Prostate gland (tissue), 2 donors: Measurements from ENCODE around the gene NAMPT.
"Not testable (repeated sequence)": the region's sequence is repeated elsewhere in the genome, so short reads cannot be mapped to it uniquely, and the experiment has no call there.

Experiments used
- POLR2A ChIP-seq: fragments of 450-650 bp; IDR thresholded peaks from one replicate; pipeline ENCODE4 v1.6.1; 2016; ENCODE audit warnings: antibody characterized with exemption, mild to moderate bottlenecking
- POLR2AphosphoS5 ChIP-seq: sonication (generic); formaldehyde crosslinking; IDR thresholded peaks from one replicate; pipeline ENCODE4 v1.6.1; 2017; ENCODE audit warnings: antibody characterized with exemption
- TF ChIP-seq, protein P1 (sequence below), 4 experiments: fragments of 200-600 bp in 2 of 4; fragments of 450-650 bp in 2 of 4; sonication (generic) in 2 of 4; IDR thresholded peaks; 1 replicate in 3 of 4; 2 replicates in 1 of 4; pipeline ENCODE4 v1.5.1; 2016 to 2019; ENCODE audit warnings: antibody characterized with exemption in 4 of 4, mild to moderate bottlenecking in 2 of 4, moderate library complexity in 2 of 4

DNA sequence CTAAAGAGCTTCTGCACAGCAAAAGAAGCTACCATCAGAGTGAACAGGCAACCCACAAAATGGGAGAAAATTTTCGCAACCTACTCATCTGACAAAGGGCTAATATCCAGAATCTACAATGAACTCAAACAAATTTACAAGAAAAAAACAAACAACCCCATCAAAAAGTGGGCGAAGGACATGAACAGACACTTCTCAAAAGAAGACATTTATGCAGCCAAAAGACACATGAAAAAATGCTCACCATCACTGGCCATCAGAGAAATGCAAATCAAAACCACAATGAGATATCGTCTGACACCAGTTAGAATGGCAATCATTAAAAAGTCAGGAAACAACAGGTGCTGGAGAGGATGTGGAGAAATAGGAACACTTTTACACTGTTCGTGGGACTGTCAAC, 13.4 kb upstream of the NAMPT start:
- not testable (repeated sequence) for TF ChIP-seq POLR2A, POLR2AphosphoS5
- TF ChIP-seq, protein P1, sequence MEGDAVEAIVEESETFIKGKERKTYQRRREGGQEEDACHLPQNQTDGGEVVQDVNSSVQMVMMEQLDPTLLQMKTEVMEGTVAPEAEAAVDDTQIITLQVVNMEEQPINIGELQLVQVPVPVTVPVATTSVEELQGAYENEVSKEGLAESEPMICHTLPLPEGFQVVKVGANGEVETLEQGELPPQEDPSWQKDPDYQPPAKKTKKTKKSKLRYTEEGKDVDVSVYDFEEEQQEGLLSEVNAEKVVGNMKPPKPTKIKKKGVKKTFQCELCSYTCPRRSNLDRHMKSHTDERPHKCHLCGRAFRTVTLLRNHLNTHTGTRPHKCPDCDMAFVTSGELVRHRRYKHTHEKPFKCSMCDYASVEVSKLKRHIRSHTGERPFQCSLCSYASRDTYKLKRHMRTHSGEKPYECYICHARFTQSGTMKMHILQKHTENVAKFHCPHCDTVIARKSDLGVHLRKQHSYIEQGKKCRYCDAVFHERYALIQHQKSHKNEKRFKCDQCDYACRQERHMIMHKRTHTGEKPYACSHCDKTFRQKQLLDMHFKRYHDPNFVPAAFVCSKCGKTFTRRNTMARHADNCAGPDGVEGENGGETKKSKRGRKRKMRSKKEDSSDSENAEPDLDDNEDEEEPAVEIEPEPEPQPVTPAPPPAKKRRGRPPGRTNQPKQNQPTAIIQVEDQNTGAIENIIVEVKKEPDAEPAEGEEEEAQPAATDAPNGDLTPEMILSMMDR (IDR thresholded peaks at IDR 0.05): not testable (repeated sequence)
